HG03196 (cell line): ENCODE data around the gene DENND1A.

Experiments used
- ATAC-seq: cut with Tn5 transposase; IDR thresholded peaks from one replicate; pipeline ENCODE4 v1.9.1; 2021; ENCODE audit not compliant: unreplicated experiment

DENND1A gene

DNA sequence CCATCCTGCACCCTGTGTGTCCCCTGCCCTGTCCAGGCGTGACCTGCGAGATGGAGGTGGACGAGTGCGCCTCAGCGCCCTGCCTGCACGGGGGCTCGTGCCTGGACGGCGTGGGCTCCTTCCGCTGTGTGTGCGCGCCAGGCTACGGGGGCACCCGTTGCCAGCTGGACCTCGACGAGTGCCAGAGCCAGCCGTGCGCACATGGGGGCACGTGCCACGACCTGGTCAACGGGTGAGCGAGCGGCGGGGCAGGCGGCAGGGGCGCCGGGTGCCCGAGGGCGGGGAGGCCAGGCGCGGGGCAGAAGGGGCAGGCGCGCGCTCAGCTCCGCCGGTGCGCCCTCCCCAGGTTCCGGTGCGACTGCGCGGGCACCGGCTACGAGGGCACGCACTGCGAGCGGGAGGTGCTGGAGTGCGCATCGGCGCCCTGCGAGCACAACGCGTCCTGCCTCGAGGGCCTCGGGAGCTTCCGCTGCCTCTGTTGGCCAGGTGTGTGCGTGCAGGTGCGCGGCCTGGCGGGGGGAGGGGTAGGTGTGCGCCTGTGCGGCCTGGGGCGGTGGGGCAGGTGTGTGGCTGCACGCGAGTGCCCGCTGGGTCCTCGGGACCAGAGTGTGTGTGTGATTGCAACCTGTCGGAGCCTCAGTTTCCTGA, 563.9 kb downstream of the DENND1A start:
- ATAC-seq = no peak

DNA sequence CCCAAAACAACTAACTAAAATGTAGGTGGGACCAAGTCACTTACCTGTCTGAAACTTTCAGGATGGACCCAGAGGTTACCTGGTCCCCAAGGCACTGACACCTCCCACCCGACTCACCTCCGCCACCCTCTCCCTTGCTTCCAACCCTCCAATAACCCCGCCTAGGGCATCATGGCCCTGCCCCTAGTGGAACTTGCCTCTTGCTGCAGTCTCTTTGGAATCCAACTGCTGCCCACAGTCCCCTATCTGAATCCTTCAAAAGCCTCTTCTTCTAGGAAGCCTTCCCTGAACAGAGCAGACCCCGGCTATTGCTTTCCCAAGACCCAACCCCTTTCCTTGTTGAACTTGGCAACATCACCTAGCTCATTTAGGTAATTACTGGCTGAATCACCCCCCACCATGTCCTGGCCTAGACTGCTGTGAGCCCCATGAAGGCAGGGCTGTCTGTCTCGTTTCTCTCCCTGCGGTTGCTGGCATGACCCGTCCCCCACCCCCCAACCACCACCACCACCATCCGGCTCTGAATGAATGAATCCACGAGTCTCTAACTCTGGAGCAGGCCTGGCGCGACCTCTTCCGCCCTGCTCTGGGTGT, 564.5 kb downstream of the DENND1A start:
- ATAC-seq = no peak

DNA sequence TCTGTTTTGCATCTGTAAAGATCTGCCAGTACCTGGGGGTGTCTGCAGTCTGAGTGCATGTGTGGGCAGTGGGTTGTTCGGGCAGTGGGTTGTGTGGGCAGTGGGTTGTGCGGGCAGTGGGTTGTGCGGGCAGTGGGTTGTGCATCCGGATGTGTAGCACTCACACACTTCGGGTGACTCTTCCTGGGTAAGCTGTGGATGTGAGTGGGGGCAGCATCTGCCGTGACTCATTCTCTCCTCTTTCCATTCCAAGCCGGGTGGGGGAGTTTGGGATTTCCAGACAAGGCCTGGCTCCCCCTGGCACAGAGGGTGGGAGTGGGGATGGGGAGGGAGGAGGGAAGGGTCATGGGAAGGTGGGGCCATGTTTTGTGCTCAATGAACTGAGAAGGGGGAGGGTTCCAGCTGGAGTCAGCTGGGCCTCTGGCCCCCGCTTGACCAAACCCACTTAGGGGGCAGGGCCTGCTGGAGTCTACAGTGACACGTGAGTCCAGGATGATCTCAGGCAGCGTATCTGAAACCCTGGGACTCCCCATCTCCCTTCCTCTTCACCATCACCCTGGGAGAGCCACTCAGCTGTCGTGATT, 565.6 kb downstream of the DENND1A start:
- ATAC-seq = no peak

DNA sequence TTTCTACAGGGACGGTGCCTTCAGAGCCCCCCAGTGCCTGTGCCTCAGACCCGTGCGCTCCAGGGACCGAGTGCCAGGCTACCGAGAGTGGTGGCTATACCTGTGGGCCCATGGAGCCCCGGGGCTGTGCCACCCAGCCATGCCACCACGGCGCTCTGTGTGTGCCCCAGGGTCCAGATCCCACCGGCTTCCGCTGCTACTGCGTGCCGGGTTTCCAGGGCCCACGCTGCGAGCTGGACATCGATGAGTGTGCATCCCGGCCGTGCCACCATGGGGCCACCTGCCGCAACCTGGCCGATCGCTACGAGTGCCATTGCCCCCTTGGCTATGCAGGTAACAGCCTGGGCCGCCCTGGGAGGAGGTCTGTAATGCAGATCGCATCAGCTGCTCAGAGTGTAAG, 567.1 kb downstream of the DENND1A start:
- ATAC-seq = no peak

GRCh38 chr9:123361731-123362510, 568.0 kb downstream of the DENND1A start:
- no peak for ATAC-seq

DNA sequence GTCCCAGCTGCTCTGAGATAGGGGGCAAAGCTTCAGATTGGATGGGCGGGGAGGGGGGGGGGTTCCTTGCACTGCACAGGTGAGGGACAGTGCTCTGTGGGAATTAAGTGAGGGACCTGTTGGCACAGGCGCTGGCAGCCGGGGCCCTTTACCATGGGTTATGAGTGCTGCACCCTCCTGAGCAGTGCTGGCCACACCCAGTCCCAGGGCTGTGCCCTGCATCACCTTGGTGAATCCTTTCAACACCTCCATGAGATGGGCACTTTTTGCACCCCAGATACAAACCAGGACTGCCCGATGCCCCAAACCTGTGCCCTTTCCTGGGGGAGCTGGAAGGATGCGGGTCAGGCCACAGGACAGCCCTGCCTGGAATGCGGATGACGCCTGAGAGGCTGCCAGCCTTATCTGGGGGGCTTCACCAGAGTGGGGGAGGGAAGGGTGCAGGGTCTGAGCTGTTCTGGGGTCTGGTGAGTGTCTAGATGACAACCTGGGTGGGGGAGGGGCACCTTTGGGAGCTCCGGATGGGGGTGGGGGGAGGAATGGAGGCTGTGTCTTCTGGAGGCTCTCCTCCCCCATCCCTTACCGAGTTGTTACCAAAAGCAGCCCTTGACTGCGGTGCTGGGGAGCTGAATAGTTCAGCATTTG, 568.7 kb downstream of the DENND1A start:
- no peak for ATAC-seq

DNA sequence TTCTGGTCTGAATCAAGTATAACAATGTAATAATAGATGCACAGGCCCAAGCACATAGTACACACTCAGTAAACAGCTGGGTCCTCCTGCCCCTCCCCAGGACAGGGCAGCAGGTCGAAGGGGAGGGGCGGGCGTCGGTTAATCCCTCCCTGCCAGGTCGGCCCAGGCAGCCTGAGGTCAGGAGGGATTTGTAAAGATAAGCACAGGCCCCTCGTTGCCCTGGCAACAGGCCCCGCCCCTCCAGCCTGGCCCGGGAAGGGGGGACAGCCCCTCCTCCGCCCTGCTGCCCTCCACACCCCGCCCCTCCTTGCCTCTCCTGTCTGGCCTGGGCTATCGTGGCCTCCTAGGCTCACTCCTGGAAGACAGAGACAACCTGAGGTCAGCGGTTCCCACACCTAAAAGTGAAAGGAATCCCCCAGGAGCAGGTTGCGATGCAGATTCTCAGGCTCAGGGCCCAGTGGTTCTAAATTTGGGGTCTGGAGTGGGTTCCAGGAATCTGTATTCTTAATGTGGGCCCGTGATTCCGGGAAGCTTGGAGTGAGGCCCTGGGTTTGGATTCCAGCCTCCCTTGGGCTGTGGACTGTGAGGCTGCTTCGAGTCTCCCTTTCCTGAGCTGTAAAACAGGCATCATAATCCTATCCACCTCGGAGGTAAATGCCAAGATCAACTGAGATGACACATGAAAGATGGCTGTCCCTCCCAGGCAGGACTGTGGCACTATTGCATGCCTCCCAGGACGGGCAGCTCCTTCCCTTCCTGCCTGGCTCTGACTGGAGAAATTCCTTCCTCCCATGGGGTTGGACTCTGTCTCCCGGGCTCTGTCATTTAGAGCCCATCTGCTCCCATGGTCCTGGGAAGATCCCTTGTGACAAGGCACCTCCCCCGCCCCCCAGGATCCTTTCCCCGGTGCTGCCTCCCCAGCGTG, 569.5 kb downstream of the DENND1A start:
- ATAC-seq = no peak

DNA sequence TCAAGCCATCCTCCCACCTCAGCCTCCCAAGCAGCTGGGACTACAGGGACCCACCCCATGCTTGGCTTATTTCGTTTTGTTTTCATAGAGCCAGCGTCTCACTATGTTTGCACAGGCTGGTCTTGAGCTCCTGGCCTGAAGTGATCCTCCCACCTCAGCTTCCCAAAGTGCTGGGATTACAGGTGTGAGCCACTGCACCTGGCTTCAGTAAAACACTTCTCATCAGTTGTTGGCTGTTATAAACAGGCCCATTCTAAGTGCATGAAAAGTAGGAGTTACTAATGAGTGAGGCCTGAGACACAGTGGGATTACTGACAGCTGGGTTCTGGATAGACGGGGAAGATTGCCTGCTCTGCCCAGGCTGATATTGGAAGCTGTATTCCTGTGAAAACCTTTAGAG, 570.4 kb downstream of the DENND1A start:
- ATAC-seq = no peak

DNA sequence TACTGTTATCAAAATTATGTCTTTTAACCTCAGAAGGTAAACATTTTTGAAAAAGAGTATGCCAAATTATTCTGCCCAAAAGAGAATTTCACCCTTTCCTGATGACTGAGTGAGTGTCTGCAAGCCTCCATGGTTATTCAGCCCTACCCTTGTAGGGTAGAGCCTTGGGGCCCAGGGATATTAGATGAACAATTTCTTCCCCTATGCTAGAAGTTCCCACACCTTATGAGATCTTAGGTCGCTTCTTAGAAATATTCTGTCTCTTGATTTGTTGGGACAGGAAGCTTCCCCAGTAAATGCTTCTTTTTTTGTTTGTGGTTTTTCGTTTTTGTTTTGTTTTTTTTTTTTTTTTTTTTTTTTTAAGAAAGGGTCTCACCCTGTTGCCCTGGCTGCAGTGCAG, 570.8 kb downstream of the DENND1A start:
- ATAC-seq = no peak

- ATAC-seq = no peak
These were observed 571.6 kb downstream of the DENND1A start for GRCh38 chr9:123358181-123358905.

DNA sequence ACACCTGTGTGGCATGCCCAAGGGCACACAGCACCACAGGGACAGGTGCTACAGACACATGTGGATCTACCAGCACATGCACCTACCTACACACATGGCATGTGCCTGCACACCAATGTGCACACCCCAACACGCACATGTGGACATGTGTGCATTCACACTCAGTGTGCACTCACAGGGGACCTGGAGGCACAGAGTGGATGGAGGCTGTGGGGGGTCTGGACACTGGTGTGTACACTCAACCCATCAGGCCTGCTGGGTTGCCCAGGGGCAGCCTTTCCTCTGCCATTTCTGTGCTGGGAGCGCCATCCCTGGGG, 572.2 kb downstream of the DENND1A start:
- no peak for ATAC-seq

GRCh38 chr9:123356851-123357742, 572.8 kb downstream of the DENND1A start:
- ATAC-seq = no peak

- ATAC-seq = no peak
These were observed 574.0 kb downstream of the DENND1A start, which contains the start of gene CRB2 for GRCh38 chr9:123355761-123356431. Gene CRB2, plus strand, starts transcription at chr9:123356197. Its CDS starts 64 bp downstream, at chr9:123356261.

DNA sequence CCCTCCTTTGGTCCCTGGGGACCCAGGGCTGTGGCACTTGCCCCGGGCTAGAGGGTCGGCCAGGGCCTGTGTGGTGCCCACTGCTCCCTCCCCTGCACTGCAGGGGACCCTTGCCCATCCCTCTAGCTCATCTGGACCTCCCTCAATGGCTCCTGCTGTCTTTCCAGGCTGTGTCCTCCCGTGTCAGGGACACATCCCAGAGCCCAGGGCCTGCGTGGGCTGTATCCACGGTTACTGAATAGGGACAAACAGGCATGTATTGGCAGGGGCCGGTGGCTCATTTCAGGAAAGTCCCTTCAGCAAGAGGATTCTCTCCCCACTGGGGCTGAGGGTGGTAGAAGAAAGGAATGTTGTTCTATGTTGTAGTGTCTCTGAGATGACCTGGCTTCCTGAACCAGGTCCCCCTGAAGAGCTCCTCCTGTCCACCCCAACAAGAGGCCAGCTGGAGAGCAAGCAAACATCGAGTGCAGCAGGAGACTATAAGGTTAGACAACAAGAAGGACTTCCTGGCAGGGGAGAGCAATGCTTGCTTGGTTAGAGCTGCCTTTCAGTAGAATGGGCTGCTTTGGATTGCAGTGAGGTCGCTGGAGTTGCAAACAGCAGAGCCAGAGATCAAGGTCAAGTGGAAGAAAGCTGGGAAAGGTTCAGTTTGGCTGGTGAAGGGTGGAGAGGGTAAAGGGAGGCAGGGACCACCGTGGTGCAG, 575.0 kb downstream of the DENND1A start:
- ATAC-seq = no peak

DNA sequence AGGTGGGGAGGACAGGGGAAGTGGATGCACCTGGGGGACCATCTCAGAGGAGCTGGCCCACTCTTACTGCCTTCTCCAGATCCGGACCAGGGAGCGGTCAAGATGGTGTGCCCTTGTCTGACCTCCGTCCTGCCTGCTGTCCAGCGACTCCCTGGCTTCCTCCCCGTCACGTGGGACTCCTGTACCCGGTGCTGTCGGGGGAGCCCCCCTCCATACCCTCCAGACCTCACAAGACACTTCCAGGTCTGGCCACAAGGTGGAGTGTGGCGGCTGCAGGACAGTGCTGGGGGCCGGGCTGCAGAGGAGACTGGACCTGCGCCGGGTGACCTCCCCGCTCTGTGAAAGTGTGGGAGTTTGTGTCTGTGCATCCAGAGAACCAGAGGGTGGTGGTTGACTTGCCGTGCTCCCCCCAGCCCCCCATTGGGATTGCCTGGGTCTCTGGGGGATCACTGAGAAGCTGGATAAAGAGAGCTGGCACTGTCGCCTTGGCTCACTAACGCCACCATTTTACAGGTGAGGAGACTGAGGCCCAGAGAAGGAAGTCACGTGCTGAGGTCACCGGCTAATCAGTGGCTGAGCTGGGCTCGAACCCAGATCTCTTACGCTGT, 575.8 kb downstream of the DENND1A start:
- no peak for ATAC-seq

DNA sequence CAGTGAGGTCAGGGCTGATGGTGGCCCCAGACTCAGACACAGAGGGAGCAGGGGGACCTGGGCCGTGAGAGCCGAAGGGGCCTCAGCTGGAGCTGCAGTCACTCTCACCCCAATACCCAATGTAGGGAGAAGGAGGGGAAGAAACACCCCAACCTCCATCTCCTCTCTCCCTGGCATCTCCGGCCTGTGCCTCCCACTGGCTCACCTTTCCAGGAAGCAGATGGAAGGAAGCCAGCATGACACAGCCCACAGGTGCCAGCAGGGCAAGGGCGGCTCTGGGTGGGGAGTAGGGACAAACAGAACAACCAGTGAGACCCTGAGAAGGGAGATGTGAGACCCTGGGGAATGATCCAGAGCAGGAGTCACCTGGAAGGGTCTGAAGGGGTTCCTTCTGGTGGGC, 576.9 kb downstream of the DENND1A start:
- no peak for ATAC-seq
